Measurements from ENCODE around the gene KPNB1.

- TF ChIP-seq RAD21 (conservative IDR thresholded peaks at IDR 0.05 in 1 of 2, IDR thresholded peaks at IDR 0.05 in 1 of 2) (no peak), CHD2 (IDR thresholded peaks at IDR 0.05; ENCODE audit: low read length, partially characterized antibody) (no peak), CEBPB (IDR thresholded peaks at IDR 0.05) (no peak), HMGXB4 (CRISPR knock-in tag; IDR thresholded peaks at IDR 0.05; ENCODE audit: borderline replicate concordance) (no peak), CTCF (IDR thresholded peaks at IDR 0.05) (no peak), MAFK (IDR thresholded peaks at IDR 0.05; ENCODE audit: partially characterized antibody) (no peak), HOXA7 (CRISPR knock-in tag; IDR thresholded peaks at IDR 0.05) (no peak)
Measured at GRCh38 chr17:47634870-47635269, 14.8 kb upstream of the KPNB1 start.

All from A549 (cell line).